Endothelial cell of umbilical vein (primary cell): ENCODE results near the gene TBC1D16. TPM values are rescaled to one million over a fixed set of nuclear protein-coding genes. Genes with fewer than 3 reads are reported as not detected.

Experiments
- BruUV-seq: library from RNA; stranded (reverse); fragments of 400-500 nt; replicated peaks from 2 replicates; lab custom pipeline; 2021; lab: Mats Ljungman, UMichigan
- CTCF ChIA-PET: fragments of 300-600, 350-600 bp; sonication (Branson Sonifier 250); formaldehyde crosslinking; loops from one replicate; lab custom pipeline; 2021; ENCODE audit warnings: antibody characterized with exemption, inconsistent platforms; lab: Charles Lee
- POLR2A ChIA-PET: fragments of 300-600, 350-600 bp; sonication (Branson Sonifier 250); formaldehyde crosslinking; loops from one replicate; lab custom pipeline; 2021; ENCODE audit warnings: antibody characterized with exemption, inconsistent platforms; lab: Charles Lee
- DNase-seq: peaks from one replicate; pipeline ENCODE4 v3.0.0-alpha.2; 2011; ENCODE audit warnings: low read depth, low spot score
- FAIRE-seq: peaks from 2 replicates; lab custom pipeline; 2011; peaks lifted over from hg19 to GRCh38; lab: Jason Lieb, UNC
- H2AFZ ChIP-seq: 2 replicates; pipeline ENCODE4 v1.6.0; 2012; ENCODE audit warnings: low read depth, low read length, control low read depth, inconsistent platforms
- H3K27ac ChIP-seq: 2 replicates; pipeline ENCODE4 v1.5.1; 2011; ENCODE audit warnings: low read depth, mild to moderate bottlenecking, control low read depth, low read length, moderate library complexity; ENCODE audit not compliant: insufficient read depth
- H3K27me3 ChIP-seq, 2 experiments: 2 replicates each; pipeline versions ENCODE4 v1.6.0 to v1.6.1; 2011; ENCODE audit warnings: low read length in 2 of 2, mixed read lengths in 1 of 2; ENCODE audit not compliant: control insufficient read depth in 2 of 2, insufficient read depth in 2 of 2
- H3K36me3 ChIP-seq, 2 experiments: 2 replicates in 1 of 2; 3 replicates in 1 of 2; pipeline ENCODE4 v1.5.1; 2011; ENCODE audit warnings: low read length in 2 of 2, mild to moderate bottlenecking in 1 of 2, moderate library complexity in 1 of 2; ENCODE audit not compliant: control insufficient read depth in 2 of 2, insufficient read depth in 2 of 2; ENCODE audit errors: extremely low read depth in 1 of 2
- H3K4me1 ChIP-seq: 3 replicates; pipeline ENCODE4 v1.5.1; 2011; ENCODE audit warnings: mild to moderate bottlenecking, low read length; ENCODE audit not compliant: control insufficient read depth, insufficient read depth; ENCODE audit errors: extremely low read depth
- H3K4me2 ChIP-seq: 2 replicates; pipeline ENCODE4 v1.6.1; 2011; ENCODE audit warnings: low read length, control low read depth, mixed read lengths; ENCODE audit not compliant: insufficient read depth
- H3K4me3 ChIP-seq, 3 experiments: fragments of 200-600 bp in 1 of 3; sonication (generic), shearing (Covaris generic) in 1 of 3; replicated peaks in 1 of 3; 2 replicates each; pipeline ENCODE4 v1.5.1; 2011 to 2016; ENCODE audit warnings: control low read depth in 3 of 3, low read length in 3 of 3, mild to moderate bottlenecking in 2 of 3, inconsistent platforms in 1 of 3, low read depth in 1 of 3, moderate library complexity in 1 of 3; ENCODE audit not compliant: insufficient read depth in 1 of 3
- H3K79me2 ChIP-seq: 2 replicates; pipeline ENCODE4 v1.6.0; 2012; ENCODE audit warnings: low read length, inconsistent platforms; ENCODE audit not compliant: control insufficient read depth, insufficient read depth
- H3K9ac ChIP-seq: replicated peaks from 2 replicates; pipeline ENCODE3; 2011; ENCODE audit warnings: low read length, control low read depth; ENCODE audit not compliant: insufficient read depth; ENCODE audit errors: extremely low read depth
- H3K9me1 ChIP-seq: replicated peaks from 3 replicates; pipeline ENCODE4 v1.6.0; 2011; ENCODE audit warnings: mild to moderate bottlenecking, low read length; ENCODE audit not compliant: control insufficient read depth, insufficient read depth; ENCODE audit errors: extremely low read depth
- H3K9me3 ChIP-seq: replicated peaks from 2 replicates; pipeline ENCODE4 v1.5.1; 2012; ENCODE audit warnings: low read length, inconsistent platforms; ENCODE audit not compliant: control insufficient read depth, insufficient read depth
- H4K20me1 ChIP-seq: replicated peaks from 2 replicates; pipeline ENCODE3; 2011; ENCODE audit warnings: mild to moderate bottlenecking, low read length; ENCODE audit not compliant: control insufficient read depth, insufficient read depth; ENCODE audit errors: extremely low read depth
- CTCF ChIP-seq, 2 donors: IDR thresholded peaks; 1 replicate in 1 of 2; 2 replicates in 1 of 2; pipeline ENCODE4 v1.5.1; 2011; ENCODE audit warnings: low read length in 2 of 2, mild to moderate bottlenecking in 2 of 2, moderate library complexity in 2 of 2, control low read depth in 1 of 2, inconsistent platforms in 1 of 2, low read depth in 1 of 2; ENCODE audit not compliant: insufficient read depth in 1 of 2; ENCODE audit errors: extremely low read depth in 1 of 2
- EZH2 ChIP-seq: IDR thresholded peaks from 2 replicates; pipeline ENCODE4 v1.6.1; 2012; ENCODE audit warnings: borderline replicate concordance, low read depth, mild to moderate bottlenecking, moderate library complexity, low read length, inconsistent platforms; ENCODE audit not compliant: severe bottlenecking
- FOS ChIP-seq: IDR thresholded peaks from 2 replicates; pipeline ENCODE4 v1.6.1; 2011; ENCODE audit warnings: mild to moderate bottlenecking, low read length, moderate library complexity, borderline replicate concordance; ENCODE audit not compliant: insufficient read depth
- GATA2 ChIP-seq: IDR thresholded peaks from 2 replicates; pipeline ENCODE4 v1.7.0; 2011; ENCODE audit warnings: low read depth, mild to moderate bottlenecking, moderate library complexity, mixed read lengths, low read length; ENCODE audit not compliant: insufficient read length, insufficient read depth
- JUN ChIP-seq: IDR thresholded peaks from 2 replicates; pipeline ENCODE4 v1.6.1; 2011; ENCODE audit warnings: borderline replicate concordance, low read depth; ENCODE audit not compliant: insufficient read length, insufficient read depth
- MYC ChIP-seq: IDR thresholded peaks from one replicate; pipeline ENCODE4 v1.6.1; 2011; ENCODE audit warnings: mild to moderate bottlenecking, low read depth, low read length
- POLR2A ChIP-seq: IDR thresholded peaks from 2 replicates; pipeline ENCODE4 v1.6.1; 2012; ENCODE audit warnings: low read depth, mild to moderate bottlenecking, control low read depth, low read length
- POLR2AphosphoS5 ChIP-seq: IDR thresholded peaks from 2 replicates; pipeline ENCODE4 v1.6.1; 2012; ENCODE audit warnings: low read depth, mild to moderate bottlenecking, control low read depth, low read length, moderate library complexity; ENCODE audit not compliant: insufficient read depth
- dilution Hi-C: fragments of 300-500 bp; cut with MboI; formaldehyde crosslinking; loops from one replicate; pipeline ENCODE4 v1.15.0; 2019; ENCODE audit warnings: low sequenced_read_pairs; ENCODE audit not compliant: extremely low pct_ligation_motif_present
- intact Hi-C: fragments of 100-400 bp; cut with micrococcal nuclease; formaldehyde crosslinking; loops from one replicate; pipeline ENCODE4 v1.10.0; 2022
- polyA plus RNA-seq, 4 experiments: library from polyadenylated mRNA; depleted of rRNA in 3 of 4; stranded (reverse) in 3 of 4; unstranded in 1 of 4; fragments of >200 nt; gene quantifications; 2 replicates each; pipeline versions ENCODE4 v1.2.1 to v1.2.3, GENCODE V29; 2011 to 2012; ENCODE audit warnings: missing spikeins in 1 of 4
- total RNA-seq: library from RNA; stranded (reverse); gene quantifications from 2 replicates; pipeline ENCODE4 v1.2.3, GENCODE V29; 2021
- TF ChIP-seq, protein P1 (sequence below): IDR thresholded peaks from 2 replicates; pipeline ENCODE4 v1.6.1; 2011; ENCODE audit not compliant: insufficient read depth, insufficient read length

The TBC1D16 gene
- total and polyA plus RNA-seq, 2 donors (not counting 3 experiments of a cell fraction or from before 2014, with no cell fraction given): 12.9 to 48.6 TPM

GRCh38 chr17:79931817-79932309 lies 103.8 kb downstream of the TBC1D16 start:
- DNase-seq (no peak), FAIRE-seq (no peak)
- ChIA-PET POLR2A (no interaction called here), CTCF (interaction anchor here (1.0 to 1.4 kb wide), 2 partner anchors 87 to 142 kb away, joined by 3 to 4 read pairs; no protein-coding TSS in a partner anchor)
- Histone ChIP-seq H3K9me1 (no peaks in the 10 kb centered on the region), H3K9ac (no peak overlapping the region), H4K20me1 (no peaks in the 10 kb centered on the region), H3K79me2 (no peaks in the 10 kb centered on the region), H3K36me3 (no peaks in the 10 kb centered on the region), H3K9me3 (no peaks in the 10 kb centered on the region), H2AFZ (no peak overlapping the region), H3K27ac (no peak overlapping the region), H3K4me1 (peaks cover 12% of the 10 kb centered on the region), H3K4me3 (no peak overlapping the region), H3K27me3 (peaks cover 2 to 5% of the 10 kb centered on the region in 2 experiments), H3K4me2 (no peak overlapping the region)
- dilution Hi-C loops (no loop called here), intact Hi-C loops (loop anchor here (5.0 kb wide), 2 partner anchors 55 to 90 kb away; no protein-coding TSS in a partner anchor)
- no TSS peak for BruUV-seq
- no peak for TF ChIP-seq EZH2

- no peak overlapping the region for H2AFZ ChIP-seq
- POLR2A ChIA-PET: no interaction called here
- no peaks in the 10 kb centered on the region for H4K20me1 ChIP-seq
- H3K79me2 ChIP-seq: no peaks in the 10 kb centered on the region
- peaks cover 12% of the 10 kb centered on the region for H3K4me1 ChIP-seq
- no peak for TF ChIP-seq GATA2
- TF ChIP-seq JUN: no peak
- no peak for TF ChIP-seq FOS
- TF ChIP-seq MYC: no peak
- TF ChIP-seq, protein P1, sequence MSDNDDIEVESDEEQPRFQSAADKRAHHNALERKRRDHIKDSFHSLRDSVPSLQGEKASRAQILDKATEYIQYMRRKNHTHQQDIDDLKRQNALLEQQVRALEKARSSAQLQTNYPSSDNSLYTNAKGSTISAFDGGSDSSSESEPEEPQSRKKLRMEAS: no peak
- no peak for TF ChIP-seq POLR2A
- no peak for TF ChIP-seq EZH2
- TF ChIP-seq POLR2AphosphoS5: no peak
- no peak for TF ChIP-seq CTCF (IDR thresholded peaks at IDR 0.05; ENCODE audit: extremely low read depth in 1 of 2, insufficient read depth in 1 of 2, low read depth in 1 of 2, low read length in 2 of 2)
- FAIRE-seq: no peak
- DNase-seq: no peak
- no peak overlapping the region for H3K4me3 ChIP-seq
- peaks cover 2 to 5% of the 10 kb centered on the region in 2 experiments for H3K27me3 ChIP-seq
- H3K9me3 ChIP-seq: no peaks in the 10 kb centered on the region
- H3K27ac ChIP-seq: no peak overlapping the region
- intact Hi-C loops: loop anchor here (5.0 kb wide), 2 partner anchors 56 to 89 kb away; no protein-coding TSS in a partner anchor
- no peak overlapping the region for H3K9ac ChIP-seq
- H3K36me3 ChIP-seq: no peaks in the 10 kb centered on the region
- no peaks in the 10 kb centered on the region for H3K9me1 ChIP-seq
- dilution Hi-C loops: no loop called here
- no TSS peak for BruUV-seq
- CTCF ChIA-PET: interaction anchor here (1.0 to 1.4 kb wide), 2 partner anchors 87 to 142 kb away, joined by 3 to 4 read pairs; no protein-coding TSS in a partner anchor
- no peak overlapping the region for H3K4me2 ChIP-seq
Observed at GRCh38 chr17:79930877-79931816, 104.5 kb downstream of the TBC1D16 start.
